ENCODE results near the gene DNAI1. TPM values are rescaled to one million over a fixed set of nuclear protein-coding genes. Genes with fewer than 3 reads are reported as not detected.

DNAI1 gene
- total RNA-seq, 6 experiments from 2014 or later: not detected

GRCh38 chr9:34454571-34455065, 4.0 kb upstream of the DNAI1 start:
- H3K4me1 ChIP-seq: peaks cover 0 to 13% (median 6%) of the 10 kb centered on the region in 4 donors
- no peaks in the 10 kb centered on the region for H3K27me3 ChIP-seq
- TF ChIP-seq POLR2A (IDR thresholded peaks at IDR 0.05): no peak
- TF ChIP-seq, protein P1, sequence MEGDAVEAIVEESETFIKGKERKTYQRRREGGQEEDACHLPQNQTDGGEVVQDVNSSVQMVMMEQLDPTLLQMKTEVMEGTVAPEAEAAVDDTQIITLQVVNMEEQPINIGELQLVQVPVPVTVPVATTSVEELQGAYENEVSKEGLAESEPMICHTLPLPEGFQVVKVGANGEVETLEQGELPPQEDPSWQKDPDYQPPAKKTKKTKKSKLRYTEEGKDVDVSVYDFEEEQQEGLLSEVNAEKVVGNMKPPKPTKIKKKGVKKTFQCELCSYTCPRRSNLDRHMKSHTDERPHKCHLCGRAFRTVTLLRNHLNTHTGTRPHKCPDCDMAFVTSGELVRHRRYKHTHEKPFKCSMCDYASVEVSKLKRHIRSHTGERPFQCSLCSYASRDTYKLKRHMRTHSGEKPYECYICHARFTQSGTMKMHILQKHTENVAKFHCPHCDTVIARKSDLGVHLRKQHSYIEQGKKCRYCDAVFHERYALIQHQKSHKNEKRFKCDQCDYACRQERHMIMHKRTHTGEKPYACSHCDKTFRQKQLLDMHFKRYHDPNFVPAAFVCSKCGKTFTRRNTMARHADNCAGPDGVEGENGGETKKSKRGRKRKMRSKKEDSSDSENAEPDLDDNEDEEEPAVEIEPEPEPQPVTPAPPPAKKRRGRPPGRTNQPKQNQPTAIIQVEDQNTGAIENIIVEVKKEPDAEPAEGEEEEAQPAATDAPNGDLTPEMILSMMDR (IDR thresholded peaks at IDR 0.05): no peak
- WGBS (ENCODE audit: insufficient coverage, low coverage, low lambda C conversion rate, missing lambda C conversion rate): 88% methylated on average over 1 of the region's 3 CpGs
- DNase-seq (no peak), ATAC-seq (no peak)
- intact Hi-C loops (cut with DNase I): no loop called here
- H3K4me3 ChIP-seq: no peak overlapping the region
- no peaks in the 10 kb centered on the region for H3K36me3 ChIP-seq
- H3K27ac ChIP-seq: no peak overlapping the region
- no peaks in the 10 kb centered on the region for H3K9me3 ChIP-seq

DNA sequence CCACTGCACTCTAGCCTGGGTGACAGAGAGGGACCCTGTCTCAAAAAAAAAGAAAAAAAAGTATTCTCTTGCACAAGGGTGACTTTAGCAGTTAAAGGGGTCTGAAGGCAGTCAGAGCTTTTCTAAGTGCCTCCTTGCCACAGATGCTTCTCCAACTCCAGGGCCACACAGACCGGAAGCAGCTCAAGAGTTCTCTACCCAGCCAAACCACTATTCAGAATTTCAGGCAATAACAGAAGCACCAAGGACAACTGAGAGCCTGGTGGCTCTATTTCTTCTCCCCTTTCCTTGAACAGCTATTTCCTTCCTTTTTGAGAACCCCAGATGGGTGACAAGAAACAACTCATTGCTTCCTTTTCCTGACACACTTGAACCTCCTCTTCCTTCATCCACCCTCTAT, 2.5 kb upstream of the DNAI1 start:
- intact Hi-C loops (cut with DNase I): no loop called here

GRCh38 chr9:34456746-34457145, 1.9 kb upstream of the DNAI1 start:
- WGBS (ENCODE audit: insufficient coverage, low coverage, low lambda C conversion rate, missing lambda C conversion rate): 70% methylated on average over 2 of the region's 4 CpGs
- H3K27ac ChIP-seq: peak overlapping the region in 2 of 3 donors; percentile 60 to 70

More for the DNA sequence above, 2.5 kb upstream of the DNAI1 start:
- no peak overlapping the region for H3K4me3 ChIP-seq
- no peaks in the 10 kb centered on the region for H3K27me3 ChIP-seq
- no peaks in the 10 kb centered on the region for H3K9me3 ChIP-seq
- H3K4me1 ChIP-seq: peaks cover 0 to 13% (median 6%) of the 10 kb centered on the region in 4 donors
- DNase-seq (no peak), ATAC-seq (no peak)
- H3K27ac ChIP-seq: no peak overlapping the region
- WGBS (ENCODE audit: insufficient coverage, low coverage, low lambda C conversion rate, missing lambda C conversion rate): 100% methylated on average over 1 of the region's 1 CpG
- TF ChIP-seq, protein P1 (IDR thresholded peaks at IDR 0.05): no peak
- TF ChIP-seq POLR2A (IDR thresholded peaks at IDR 0.05): no peak
- no peaks in the 10 kb centered on the region for H3K36me3 ChIP-seq

DNA sequence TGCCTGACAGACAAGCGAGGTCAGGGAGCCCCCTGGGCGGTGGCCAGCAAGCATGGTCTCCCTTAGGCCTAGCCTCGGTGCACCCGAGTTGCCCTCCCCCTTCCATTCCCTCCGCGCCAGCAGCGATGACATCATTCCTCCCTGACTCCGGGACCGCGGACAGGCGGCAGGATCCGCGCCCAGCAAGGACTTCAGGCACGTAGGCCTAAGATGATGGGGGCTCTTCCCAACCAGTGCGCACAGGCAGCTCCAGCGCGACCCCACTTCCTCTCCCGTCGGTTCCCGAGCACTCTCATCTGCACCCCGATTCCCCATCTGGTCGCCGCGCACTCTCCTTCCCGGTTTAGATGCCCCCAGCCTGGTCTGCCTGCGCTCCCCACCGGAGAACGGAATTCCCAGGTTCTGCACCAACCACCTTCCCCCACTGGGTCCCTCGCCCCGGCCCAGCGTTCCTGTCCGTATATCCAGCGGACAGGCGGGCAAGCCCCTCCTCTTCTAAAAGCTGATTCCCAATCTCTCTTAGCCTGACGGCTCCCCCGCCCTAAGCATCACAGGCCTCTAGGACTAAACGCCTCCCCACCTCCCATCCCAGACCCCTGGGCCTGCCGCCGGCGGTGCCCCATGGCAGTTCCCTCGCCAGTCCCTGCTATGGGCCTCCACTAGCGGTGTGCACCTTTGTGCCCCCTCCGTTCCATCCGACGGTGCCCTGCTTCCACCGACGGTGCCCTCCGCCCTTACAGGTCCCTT, 1.2 kb upstream of the DNAI1 start:
- DNase-seq (peak; percentile 69 to 81 (median 76)), ATAC-seq (peak; percentile 0 to 55 (median 9))
- WGBS (ENCODE audit: insufficient coverage, low coverage, low lambda C conversion rate, missing lambda C conversion rate): 23% methylated on average over 38 of the region's 48 CpGs
- intact Hi-C loops (cut with DNase I): no loop called here
- H3K4me1 ChIP-seq: peaks cover 0 to 21% (median 6%) of the 10 kb centered on the region in 4 donors
- H3K36me3 ChIP-seq: no peaks in the 10 kb centered on the region
- H3K9me3 ChIP-seq: no peaks in the 10 kb centered on the region
- no peaks in the 10 kb centered on the region for H3K27me3 ChIP-seq
- peak overlapping the region; percentile 60 to 70 (median 60) for H3K27ac ChIP-seq
- peak; percentile 37 for TF ChIP-seq POLR2A (IDR thresholded peaks at IDR 0.05)
- TF ChIP-seq, protein P1 (IDR thresholded peaks at IDR 0.05): no peak
- H3K4me3 ChIP-seq: peak overlapping the region; percentile 59 to 82 (median 66)

More at GRCh38 chr9:34456746-34457145, 1.9 kb upstream of the DNAI1 start:
- intact Hi-C loops (cut with DNase I): no loop called here
- DNase-seq: no peak
- TF ChIP-seq, protein P1 (IDR thresholded peaks at IDR 0.05): no peak
- no peak for TF ChIP-seq POLR2A (IDR thresholded peaks at IDR 0.05)
- Histone ChIP-seq H3K4me1 (peaks cover 0 to 19% (median 6%) of the 10 kb centered on the region in 4 donors), H3K36me3 (no peaks in the 10 kb centered on the region), H3K4me3 (peak overlapping the region; percentile 59 to 82 (median 66)), H3K9me3 (no peaks in the 10 kb centered on the region), H3K27me3 (no peaks in the 10 kb centered on the region)
- ATAC-seq: no peak
